ENCODE results near the gene FUT1.

The FUT1 gene

DNA sequence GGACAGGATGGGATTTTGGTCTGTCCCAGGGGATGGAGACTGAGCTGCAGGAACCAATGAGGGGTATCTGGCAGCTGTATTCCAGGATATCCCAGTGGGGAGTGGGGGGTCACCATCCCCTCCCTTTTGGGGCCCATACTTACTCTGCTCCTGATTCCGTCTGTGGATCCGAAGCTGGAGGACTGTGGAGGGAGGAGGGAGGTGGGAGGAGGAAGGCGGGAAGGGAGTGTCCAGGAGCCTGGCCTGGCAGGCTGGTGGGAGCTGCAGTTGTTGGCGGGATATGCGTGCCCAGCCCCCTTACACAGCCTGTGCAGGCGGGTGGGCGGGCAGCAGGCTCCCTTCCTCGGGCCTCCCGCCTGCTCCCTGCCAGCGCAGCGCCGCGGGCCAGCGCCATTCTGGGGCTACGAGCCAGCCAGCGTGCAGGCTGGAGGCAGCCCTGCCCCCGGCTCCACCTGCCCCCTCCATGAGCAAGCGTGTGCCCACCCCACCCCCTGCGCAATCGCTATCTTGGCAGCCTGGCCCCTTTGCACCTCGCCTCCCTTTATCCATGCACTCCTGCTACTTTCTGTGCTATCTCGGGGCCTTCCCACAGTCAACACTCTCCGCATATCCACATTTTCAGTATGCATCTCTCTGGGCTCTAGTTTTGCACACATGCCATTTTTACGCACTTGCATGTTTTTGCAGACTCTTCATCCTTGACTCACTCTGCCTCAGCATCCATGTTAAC, 35.7 kb downstream of the FUT1 start:
- TF ChIP-seq, protein P1, sequence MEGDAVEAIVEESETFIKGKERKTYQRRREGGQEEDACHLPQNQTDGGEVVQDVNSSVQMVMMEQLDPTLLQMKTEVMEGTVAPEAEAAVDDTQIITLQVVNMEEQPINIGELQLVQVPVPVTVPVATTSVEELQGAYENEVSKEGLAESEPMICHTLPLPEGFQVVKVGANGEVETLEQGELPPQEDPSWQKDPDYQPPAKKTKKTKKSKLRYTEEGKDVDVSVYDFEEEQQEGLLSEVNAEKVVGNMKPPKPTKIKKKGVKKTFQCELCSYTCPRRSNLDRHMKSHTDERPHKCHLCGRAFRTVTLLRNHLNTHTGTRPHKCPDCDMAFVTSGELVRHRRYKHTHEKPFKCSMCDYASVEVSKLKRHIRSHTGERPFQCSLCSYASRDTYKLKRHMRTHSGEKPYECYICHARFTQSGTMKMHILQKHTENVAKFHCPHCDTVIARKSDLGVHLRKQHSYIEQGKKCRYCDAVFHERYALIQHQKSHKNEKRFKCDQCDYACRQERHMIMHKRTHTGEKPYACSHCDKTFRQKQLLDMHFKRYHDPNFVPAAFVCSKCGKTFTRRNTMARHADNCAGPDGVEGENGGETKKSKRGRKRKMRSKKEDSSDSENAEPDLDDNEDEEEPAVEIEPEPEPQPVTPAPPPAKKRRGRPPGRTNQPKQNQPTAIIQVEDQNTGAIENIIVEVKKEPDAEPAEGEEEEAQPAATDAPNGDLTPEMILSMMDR (IDR thresholded peaks at IDR 0.05; ENCODE audit: low read depth, low read length) = no peak
- H3K4me3 ChIP-seq (ENCODE audit: low read depth, low read length) = peak overlapping the region; percentile 29

DNA sequence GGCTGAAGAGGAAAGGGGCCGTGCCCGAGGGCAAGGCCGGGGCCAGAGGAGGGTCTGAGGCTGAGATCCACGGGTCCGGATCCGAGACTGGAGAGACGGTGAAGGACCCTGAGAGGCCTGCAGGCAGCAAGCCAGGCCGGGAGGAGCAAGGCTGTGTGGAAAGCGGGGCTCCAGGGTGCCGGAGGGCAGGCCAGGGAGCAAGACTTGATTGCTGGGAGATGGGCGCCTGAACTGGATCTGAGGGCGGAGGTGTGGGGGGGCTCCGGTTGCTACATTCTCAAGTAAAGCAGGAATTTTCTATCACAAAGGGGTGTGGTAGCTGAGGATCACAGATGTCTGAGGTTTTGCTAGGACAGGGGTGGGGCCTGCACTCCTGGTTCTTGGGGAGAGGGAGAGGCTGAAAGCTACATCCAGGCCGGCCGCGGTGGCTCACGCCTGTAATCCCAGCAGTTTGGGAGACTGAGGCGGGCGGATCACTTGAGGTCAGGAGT, 36.7 kb downstream of the FUT1 start:
- TF ChIP-seq, protein P1 (IDR thresholded peaks at IDR 0.05; ENCODE audit: low read depth, low read length) = no peak
- no peak overlapping the region for H3K4me3 ChIP-seq (ENCODE audit: low read depth, low read length)

DNA sequence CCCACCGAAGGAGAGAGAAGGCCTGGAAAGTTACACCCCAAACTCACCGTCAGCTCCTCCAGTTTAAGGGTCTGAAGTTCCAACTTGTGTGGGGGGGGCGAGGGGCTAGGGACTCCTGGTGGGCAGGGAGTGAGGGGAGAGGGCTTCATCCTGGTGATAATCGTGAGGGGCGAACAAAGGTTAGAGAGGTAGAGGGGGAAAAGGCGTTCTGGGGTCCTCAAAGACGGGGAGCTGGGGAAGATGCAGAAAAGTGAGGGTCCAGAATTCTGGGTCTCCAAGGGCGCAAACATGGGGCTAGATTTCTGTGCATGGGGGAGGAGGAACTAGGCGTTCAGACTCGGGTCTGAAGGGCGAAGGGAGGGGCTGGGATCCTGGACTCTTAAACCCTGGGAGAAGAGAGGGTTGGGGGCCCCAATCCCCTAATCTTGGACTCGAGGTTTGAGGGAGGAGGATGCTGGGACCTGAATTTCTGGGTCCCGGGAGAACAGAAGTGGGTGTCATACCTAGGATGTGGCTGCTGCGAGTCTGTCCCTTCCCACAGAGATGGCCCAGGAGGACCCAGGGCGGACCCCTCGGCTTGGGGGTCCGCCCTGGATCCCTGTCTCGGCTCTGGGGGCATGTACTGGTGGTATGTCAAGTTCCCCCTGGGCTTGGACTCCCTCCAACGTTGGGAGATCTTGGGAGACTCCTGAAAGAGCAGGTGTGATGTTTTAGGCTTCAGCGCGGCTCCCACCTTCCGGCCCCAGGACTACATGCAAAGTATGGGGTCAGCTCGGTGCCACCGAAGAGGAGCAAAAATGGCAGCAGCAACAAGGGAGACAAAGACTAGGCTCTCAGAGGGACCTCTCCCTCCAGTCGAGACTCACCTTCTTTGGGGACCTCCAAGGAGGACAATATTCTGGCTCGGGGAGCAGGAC, 37.4 kb downstream of the FUT1 start:
- peak overlapping the region; percentile 64 for H3K4me3 ChIP-seq (ENCODE audit: low read depth, low read length)
- TF ChIP-seq, protein P1 (IDR thresholded peaks at IDR 0.05; ENCODE audit: low read depth, low read length) = no peak

DNA sequence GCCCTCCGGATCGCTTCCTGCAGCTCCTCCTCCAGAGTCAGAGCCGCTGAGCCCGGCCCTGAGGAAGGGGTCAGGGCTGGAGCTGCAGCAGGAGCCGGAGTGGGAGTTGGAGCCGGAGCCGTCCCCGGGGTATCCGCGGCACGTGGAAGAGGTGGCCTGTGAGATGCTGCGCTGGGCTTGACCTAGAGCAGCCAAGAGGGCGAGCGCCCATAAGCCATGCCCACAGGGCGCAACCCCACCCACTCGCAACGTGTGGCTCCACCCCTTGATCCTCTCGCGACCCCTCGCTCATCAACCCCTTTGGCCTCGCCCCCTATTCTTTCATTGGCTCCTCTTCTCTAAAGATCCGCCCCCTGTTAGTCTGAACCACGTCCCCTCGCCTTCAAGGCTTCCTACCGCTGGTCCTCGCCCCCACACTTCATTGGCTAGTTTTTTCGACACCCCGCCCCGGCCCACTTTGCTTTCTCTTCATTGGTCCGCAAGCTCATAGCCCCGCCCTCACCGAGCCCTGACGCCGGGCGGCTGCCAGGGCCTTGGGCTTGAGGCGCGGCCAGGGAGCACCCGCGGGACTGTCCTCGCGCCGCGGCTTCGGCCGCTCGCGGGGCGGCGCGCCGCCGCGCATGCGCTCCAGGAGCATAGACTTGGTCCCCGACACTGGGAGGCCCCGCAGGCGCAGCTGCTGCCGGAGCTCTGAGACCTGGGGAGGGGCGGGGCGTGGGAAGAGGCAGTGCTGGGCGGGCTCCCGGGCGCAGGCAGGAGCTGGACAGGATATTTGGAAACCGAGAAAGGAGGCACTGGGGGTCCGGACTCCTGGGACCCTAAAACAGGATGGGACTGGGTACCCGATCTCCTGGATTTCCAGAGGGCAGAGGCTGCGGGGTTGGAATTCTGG, 38.3 kb downstream of the FUT1 start:
- TF ChIP-seq, protein P1 (IDR thresholded peaks at IDR 0.05; ENCODE audit: low read depth, low read length) = no peak
- peak overlapping the region; percentile 73 for H3K4me3 ChIP-seq (ENCODE audit: low read depth, low read length)

DNA sequence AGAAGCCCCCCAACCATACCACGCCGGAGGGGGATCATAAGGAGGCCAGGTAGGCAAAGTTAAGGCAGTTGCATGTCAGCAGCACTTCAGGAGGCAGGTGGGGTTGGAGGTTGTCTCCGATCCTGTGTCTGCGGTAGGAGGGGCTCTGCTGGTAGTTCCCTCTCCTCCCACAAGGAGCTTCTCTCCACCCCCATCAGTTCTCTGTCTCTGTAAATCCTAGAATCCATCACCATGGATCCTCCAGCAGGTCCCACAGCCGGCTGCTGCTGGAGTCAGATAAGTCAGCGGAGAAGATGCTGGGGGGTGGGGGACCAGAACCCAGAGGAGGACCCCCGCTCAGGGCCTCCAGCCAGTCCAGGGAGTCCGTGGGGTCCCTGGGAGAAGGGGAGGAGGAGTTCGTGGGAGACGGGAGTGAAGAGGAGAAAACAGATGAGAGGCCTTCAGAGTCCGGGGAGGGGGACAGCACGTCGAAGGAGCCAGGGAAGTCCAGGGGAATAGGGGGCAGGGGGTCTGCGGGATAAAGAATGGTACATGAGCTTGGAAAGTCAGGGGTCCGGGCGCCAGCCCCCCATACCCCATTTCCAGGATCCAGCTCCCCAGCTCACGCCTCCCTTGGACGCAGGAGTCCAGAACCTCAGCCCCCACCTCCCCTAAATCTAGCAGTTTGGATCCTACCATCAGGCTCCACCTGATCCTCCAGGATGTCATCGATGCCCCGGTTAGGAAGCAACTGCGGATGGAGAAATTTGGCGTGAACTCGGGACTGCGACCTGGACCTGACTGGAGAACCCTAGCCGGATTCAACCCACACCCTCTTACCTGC, 39.2 kb downstream of the FUT1 start:
- H3K4me3 ChIP-seq (ENCODE audit: low read depth, low read length) = peak overlapping the region; percentile 73
- TF ChIP-seq, protein P1 (IDR thresholded peaks at IDR 0.05; ENCODE audit: low read depth, low read length) = no peak

DNA sequence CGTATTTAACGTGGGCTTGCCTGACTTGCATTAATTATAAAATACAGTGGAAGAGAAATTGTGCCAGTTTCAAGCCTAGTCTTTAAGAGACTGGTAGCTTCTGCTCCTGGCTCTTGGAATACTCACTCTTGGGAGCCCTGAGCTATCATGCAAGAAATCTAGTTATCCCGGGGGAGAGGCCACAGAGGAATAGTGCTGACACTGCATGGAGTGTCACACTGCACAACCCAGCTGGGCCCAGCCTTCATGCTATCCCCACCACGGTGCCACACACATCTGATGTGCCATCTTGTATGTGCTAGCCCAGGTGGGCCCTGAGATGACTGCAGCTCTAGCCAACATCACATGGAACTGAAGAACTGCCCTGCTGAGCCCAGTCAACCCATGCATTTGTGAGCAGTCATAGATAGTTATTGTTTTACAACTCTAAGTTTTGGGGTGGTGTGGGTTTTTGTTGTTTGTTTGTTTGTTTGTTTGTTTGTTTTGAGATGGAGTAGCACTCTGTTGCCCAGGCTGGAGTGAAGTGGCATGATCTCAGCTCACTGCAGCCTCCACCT, 41.3 kb downstream of the FUT1 start:
- TF ChIP-seq, protein P1 (IDR thresholded peaks at IDR 0.05; ENCODE audit: low read depth, low read length) = no peak
- H3K4me3 ChIP-seq (ENCODE audit: low read depth, low read length) = no peak overlapping the region
